GM18505 (cell line): ENCODE measurements around the gene MED8.
A peak's percentile ranks its signal among the peaks of the same experiment; 100 is the strongest.

Experiments used
- ATAC-seq: cut with Tn5 transposase; IDR thresholded peaks from one replicate; pipeline ENCODE4 v1.9.1; 2021; ENCODE audit not compliant: unreplicated experiment
- POLR2A ChIP-seq: IDR thresholded peaks from 4 replicates; pipeline ENCODE4 v1.6.1; 2011; ENCODE audit warnings: borderline replicate concordance; ENCODE audit not compliant: insufficient read depth, insufficient read length; ENCODE audit errors: extremely low read depth

MED8 gene

GRCh38 chr1:43389326-43390313 lies at the start of gene MED8, which contains the start of gene SZT2:
MED8 (minus strand) TSS chr1:43389800; CDS start chr1:43389764, 36 bp downstream.
SZT2 (plus strand) TSS chr1:43389899; CDS start chr1:43389969, 70 bp downstream.
- TF ChIP-seq POLR2A, result peak; percentile 85
- peak; percentile 73 for ATAC-seq

GRCh38 chr1:43438953-43439581 lies 49.5 kb upstream of the MED8 start:
- no peak for ATAC-seq
- TF ChIP-seq POLR2A, result no peak

GRCh38 chr1:43438576-43438952 lies 49.0 kb upstream of the MED8 start:
- ATAC-seq, result no peak
- TF ChIP-seq POLR2A, result no peak

- ATAC-seq, result no peak
- no peak for TF ChIP-seq POLR2A
Measured at GRCh38 chr1:43438006-43438405, 48.4 kb upstream of the MED8 start.

GRCh38 chr1:43437031-43437973 lies 47.7 kb upstream of the MED8 start:
- no peak for TF ChIP-seq POLR2A
- ATAC-seq, result no peak

GRCh38 chr1:43436371-43436770 lies 46.8 kb upstream of the MED8 start:
- no peak for TF ChIP-seq POLR2A
- no peak for ATAC-seq

GRCh38 chr1:43435146-43436145 lies 45.8 kb upstream of the MED8 start:
- no peak for ATAC-seq
- no peak for TF ChIP-seq POLR2A

GRCh38 chr1:43434256-43434655 lies 44.7 kb upstream of the MED8 start:
- ATAC-seq, result no peak

GRCh38 chr1:43432907-43433306 lies 43.3 kb upstream of the MED8 start:
- TF ChIP-seq POLR2A, result no peak

More at GRCh38 chr1:43434256-43434655, 44.7 kb upstream of the MED8 start:
- TF ChIP-seq POLR2A, result no peak

GRCh38 chr1:43432171-43432860 lies 42.7 kb upstream of the MED8 start:
- TF ChIP-seq POLR2A, result no peak
- ATAC-seq, result no peak

More at GRCh38 chr1:43432907-43433306, 43.3 kb upstream of the MED8 start:
- no peak for ATAC-seq

GRCh38 chr1:43431676-43432075 lies 42.1 kb upstream of the MED8 start:
- TF ChIP-seq POLR2A, result no peak
- no peak for ATAC-seq

GRCh38 chr1:43430831-43431230 lies 41.2 kb upstream of the MED8 start:
- no peak for TF ChIP-seq POLR2A
- no peak for ATAC-seq

- TF ChIP-seq POLR2A, result no peak
- no peak for ATAC-seq
Measured at GRCh38 chr1:43427941-43428340, 38.3 kb upstream of the MED8 start.
